K562 (cell line): ENCODE measurements around the gene SAP25. TPM values are rescaled to one million over a fixed set of nuclear protein-coding genes. Genes with fewer than 3 reads are reported as not detected.

Experiments
- ATF7 ChIP-seq: fragments of 450-650 bp; IDR thresholded peaks from 2 replicates; pipeline ENCODE4 v1.7.1; 2014; ENCODE audit warnings: mild to moderate bottlenecking, moderate library complexity
- BACH1 ChIP-seq: fragments of 200-800 bp; sonication (Bioruptor generic); IDR thresholded peaks from 2 replicates; pipeline ENCODE4 v1.6.1; 2016; ENCODE audit warnings: missing genetic modification characterization, missing compliant biosample characterization
- BRF2 ChIP-seq: IDR thresholded peaks from 3 replicates; pipeline ENCODE4 v1.6.1; 2011; ENCODE audit warnings: borderline replicate concordance, mild to moderate bottlenecking; ENCODE audit not compliant: insufficient read length, insufficient read depth
- C11orf30 ChIP-seq: fragments of 450-650 bp; IDR thresholded peaks from 2 replicates; pipeline ENCODE4 v1.6.1; 2016; ENCODE audit warnings: low read depth, mild to moderate bottlenecking
- CTCF ChIP-seq, 3 experiments: IDR thresholded peaks in 2 of 3; conservative IDR thresholded peaks in 1 of 3; 2 replicates each; pipeline ENCODE4 v1.5.1; 2011 to 2012; ENCODE audit warnings: low read length in 3 of 3, mild to moderate bottlenecking in 3 of 3, control low read depth in 2 of 3, improper control_type of control experiment in 1 of 3, inconsistent platforms in 1 of 3, low read depth in 1 of 3, mixed read lengths in 1 of 3, moderate library complexity in 1 of 3; ENCODE audit not compliant: insufficient read depth in 2 of 3
- FOXM1 ChIP-seq, 2 experiments: fragments of 450-650 bp in 1 of 2; sonication (generic) in 1 of 2; formaldehyde crosslinking in 1 of 2; IDR thresholded peaks; 2 replicates each; pipeline versions ENCODE4 v1.6.1 to v1.9.0; 2017 to 2022; ENCODE audit warnings: low read depth in 2 of 2, mild to moderate bottlenecking in 2 of 2, missing genetic modification reagents in 1 of 2, moderate library complexity in 1 of 2
- GATA2 ChIP-seq: sonication (generic); formaldehyde crosslinking; IDR thresholded peaks from 2 replicates; pipeline ENCODE4 v1.4.0; 2020; ENCODE audit warnings: mild to moderate bottlenecking, missing genetic modification reagents
- HMG20A ChIP-seq: fragments of 450-650 bp; formaldehyde crosslinking; conservative IDR thresholded peaks from 2 replicates; pipeline ENCODE4 v1.4.0; 2020; ENCODE audit warnings: mild to moderate bottlenecking, mixed read lengths
- KAT7 ChIP-seq: sonication (generic); formaldehyde crosslinking; IDR thresholded peaks from 2 replicates; pipeline ENCODE4 v1.8.0; 2022; ENCODE audit warnings: missing genetic modification reagents, mild to moderate bottlenecking, borderline replicate concordance
- L3MBTL2 ChIP-seq: fragments of 450-650 bp; IDR thresholded peaks from 2 replicates; pipeline ENCODE4 v1.6.1; 2016; ENCODE audit warnings: mild to moderate bottlenecking, moderate library complexity
- LARP7 ChIP-seq: fragments of 450-650 bp; IDR thresholded peaks from 2 replicates; pipeline ENCODE4 v1.6.1; 2016
- MCM7 ChIP-seq, 2 experiments: fragments of 450-650 bp; IDR thresholded peaks; 2 replicates each; pipeline ENCODE4 v1.6.1; 2016 to 2018
- MEF2D ChIP-seq: conservative IDR thresholded peaks from 2 replicates; pipeline ENCODE4 v1.6.1; 2016; ENCODE audit warnings: low read depth, missing genetic modification characterization, missing compliant biosample characterization
- NCOA4 ChIP-seq: fragments of 450-650 bp; IDR thresholded peaks from 2 replicates; pipeline ENCODE4 v1.6.1; 2018; ENCODE audit warnings: mild to moderate bottlenecking; ENCODE audit not compliant: partially characterized antibody
- NCOR1 ChIP-seq: fragments of 450-650 bp; IDR thresholded peaks from 2 replicates; pipeline ENCODE4 v1.6.1; 2016; ENCODE audit warnings: mild to moderate bottlenecking, moderate library complexity
- NR1H2 ChIP-seq: sonication (generic); formaldehyde crosslinking; IDR thresholded peaks from 2 replicates; pipeline ENCODE4 v1.4.0; 2020; ENCODE audit warnings: mild to moderate bottlenecking, missing genetic modification reagents
- POLR2H ChIP-seq: IDR thresholded peaks from 2 replicates; pipeline ENCODE4 v1.6.1; 2016; ENCODE audit warnings: missing genetic modification characterization, low read depth, mild to moderate bottlenecking, control low read depth, missing compliant biosample characterization, moderate library complexity
- POLR3A ChIP-seq: IDR thresholded peaks from 2 replicates; pipeline ENCODE4 v1.6.1; 2011; ENCODE audit warnings: borderline replicate concordance, mild to moderate bottlenecking, moderate library complexity; ENCODE audit not compliant: insufficient read length, insufficient read depth; ENCODE audit errors: extremely low read depth
- PPARD ChIP-seq: fragments of 250-450 bp; sonication (Bioruptor Pico); IDR thresholded peaks from 2 replicates; pipeline ENCODE4 v1.8.0; 2022; ENCODE audit warnings: inconsistent platforms, mild to moderate bottlenecking, moderate library complexity
- SNRNP70 ChIP-seq: fragments of 200-400 bp; formaldehyde crosslinking; optimal IDR thresholded peaks from 2 replicates; pipeline ENCODE3; 2017; ENCODE audit warnings: low read depth, low read length
- TAF7 ChIP-seq: fragments of 450-650 bp; IDR thresholded peaks from 2 replicates; pipeline ENCODE4 v1.6.1; 2016; ENCODE audit warnings: missing genetic modification characterization, missing compliant biosample characterization
- THRA ChIP-seq: fragments of 450-650 bp; IDR thresholded peaks from 2 replicates; pipeline ENCODE4 v1.6.1; 2017; ENCODE audit warnings: mild to moderate bottlenecking, moderate library complexity
- TRIM24 ChIP-seq, 2 experiments: fragments of 450-650 bp; IDR thresholded peaks; 2 replicates each; pipeline ENCODE4 v1.6.1; 2016
- ZNF23 ChIP-seq: fragments of 250-450 bp; sonication (Bioruptor Pico); IDR thresholded peaks from 2 replicates; pipeline ENCODE4 v1.4.0; 2020; ENCODE audit warnings: mild to moderate bottlenecking
- ZNF431 ChIP-seq: sonication (generic); formaldehyde crosslinking; IDR thresholded peaks from 2 replicates; pipeline ENCODE4 v1.8.0; 2022; ENCODE audit warnings: mild to moderate bottlenecking, missing genetic modification reagents
- ZNF79 ChIP-seq: fragments of 250-450 bp; sonication (Bioruptor Pico); IDR thresholded peaks from 2 replicates; pipeline ENCODE4 v1.4.0; 2020; ENCODE audit warnings: low read depth, mild to moderate bottlenecking, moderate library complexity
- polyA plus RNA-seq, 8 experiments: library from polyadenylated mRNA; depleted of rRNA in 4 of 8; stranded (reverse) in 5 of 8; unstranded in 3 of 8; fragments of >200 nt; fragmentation: Nextera tagmentation in 2 of 8; fragmentation: Illumina TruSeq in 1 of 8; extraction: Ambion mirVana in 2 of 8; extraction: Trizol in 1 of 8; gene quantifications; 2 replicates each; pipeline versions ENCODE4 v1.2.1 to v1.2.3, GENCODE V29; 2011 to 2014; ENCODE audit warnings: inconsistent platforms in 1 of 8, missing spikeins in 1 of 8
- total RNA-seq, 7 experiments: library from RNA; depleted of rRNA in 6 of 7; stranded (reverse); fragments of >200 nt in 6 of 7; fragmentation: Illumina TruSeq in 2 of 7; extraction: Trizol in 2 of 7; gene quantifications; 2 replicates each; pipeline versions ENCODE4 v1.2.1 to v1.2.3, GENCODE V29; 2011 to 2021; ENCODE audit warnings: low replicate concordance in 1 of 7

The SAP25 gene
- total and polyA plus RNA-seq, 9 of the 15 experiments (the other 6 are each of a cell fraction or from before 2014, with no cell fraction given) = 0.13 to 5.3 (median 0.78) TPM; not detected in 1

DNA sequence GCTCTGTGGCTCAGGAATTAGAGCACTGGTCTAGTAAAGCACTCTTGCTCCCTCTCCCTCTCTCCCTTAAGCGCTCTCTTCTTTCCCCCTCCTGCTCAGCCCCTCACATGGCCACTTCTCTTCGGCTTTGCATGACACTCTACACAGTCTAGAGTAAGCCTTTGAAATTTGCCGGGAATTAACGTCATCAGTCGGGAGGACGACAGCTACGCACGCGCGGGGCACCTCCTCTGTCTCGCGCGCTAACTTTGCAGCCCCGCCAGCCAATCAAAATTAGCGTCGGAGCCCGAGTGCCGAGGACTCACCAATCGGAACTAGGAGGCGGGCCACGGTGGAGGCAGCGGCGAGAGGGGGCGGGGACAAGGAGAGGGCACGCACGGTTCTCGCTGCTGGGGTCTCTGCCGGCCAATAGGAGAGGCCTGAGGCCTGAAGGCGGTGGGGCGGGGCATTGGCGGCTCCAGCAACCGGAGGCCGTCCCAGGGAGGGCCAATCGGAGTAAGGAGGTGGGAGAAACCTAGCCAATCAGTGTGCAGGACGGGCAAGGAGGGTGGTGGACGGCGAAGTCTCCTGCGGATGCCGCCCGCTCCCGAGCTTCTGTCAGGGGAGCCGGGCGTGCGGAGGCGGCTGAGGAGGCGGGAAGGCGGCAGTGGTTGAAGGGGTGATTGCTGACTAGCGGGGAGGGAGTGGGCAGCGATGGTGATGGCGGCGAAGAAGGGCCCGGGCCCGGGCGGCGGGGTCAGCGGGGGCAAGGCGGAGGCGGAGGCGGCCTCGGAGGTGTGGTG lies 34.9 kb downstream of the SAP25 start, which contains the start of gene AGFG2 (continued):
- TF ChIP-seq HMG20A (no peak), POLR2H (tag) (peak; percentile 89), BRF2 (no peak), NCOR1 (no peak), SNRNP70 (no peak), PPARD (CRISPR knock-in tag) (no peak), GATA2 (no peak), MCM7 (IDR thresholded peaks at IDR 0.05) (no peak), LARP7 (peak; percentile 65; the same call in 1 of the 2 replicates), TRIM24 (IDR thresholded peaks at IDR 0.05) (peak in 1 of 2 experiments; percentile 64; a peak in 2 of 4 replicates), ATF7 (peak; percentile 96), BACH1 (no peak), MEF2D (tag) (no peak), L3MBTL2 (peak; percentile 96), ZNF79 (CRISPR knock-in tag) (no peak), TAF7 (no peak; the same call in 1 of the 2 replicates), KAT7 (CRISPR knock-in tag) (peak; percentile 85; the same call in 1 of the 2 replicates), ZNF431 (no peak), NCOA4 (no peak), C11orf30 (peak; percentile 41; the same call in 1 of the 2 replicates), THRA (no peak), POLR3A (no peak), NR1H2 (CRISPR knock-in tag) (no peak), CTCF (IDR thresholded peaks at IDR 0.05 in 2 of 3, conservative IDR thresholded peaks at IDR 0.05 in 1 of 3; ENCODE audit: insufficient read depth in 2 of 3, low read depth in 1 of 3, low read length in 3 of 3) (peak in 1 of 3 experiments; percentile 1; a peak in 1 of 6 replicates), FOXM1 (IDR thresholded peaks at IDR 0.05; ENCODE audit: low read depth) (peak; percentile 58; the same call in 1 of the 2 replicates), FOXM1 (CRISPR knock-in tag; IDR thresholded peaks at IDR 0.05; ENCODE audit: low read depth) (no peak), ZNF23 (CRISPR knock-in tag) (no peak)
